Fibroblast of lung (primary cell): ENCODE data around the gene C14orf119. TPM values are rescaled to one million over a fixed set of nuclear protein-coding genes. Genes with fewer than 3 reads are reported as not detected.

Experiments used
- DNase-seq, 2 donors: peaks; one replicate each; pipeline versions ENCODE4 v3.0.0 to v3.0.0-alpha.2; 2010; ENCODE audit warnings: low read depth in 2 of 2
- H2AFZ ChIP-seq: 2 replicates; pipeline ENCODE4 v1.5.1; 2012; ENCODE audit warnings: low read length, control low read depth, inconsistent platforms
- H3K27ac ChIP-seq: 2 replicates; pipeline ENCODE4 v1.5.1; 2011; ENCODE audit warnings: low read length, control low read depth; ENCODE audit not compliant: insufficient read depth
- H3K27me3 ChIP-seq: 2 replicates; pipeline ENCODE4 v1.5.1; 2011; ENCODE audit warnings: mild to moderate bottlenecking, low read length; ENCODE audit not compliant: control insufficient read depth, insufficient read depth
- H3K36me3 ChIP-seq: 2 replicates; pipeline ENCODE4 v1.5.1; 2011; ENCODE audit warnings: low read length; ENCODE audit not compliant: control insufficient read depth, insufficient read depth
- H3K4me1 ChIP-seq: 2 replicates; pipeline ENCODE4 v1.5.1; 2011; ENCODE audit warnings: low read length; ENCODE audit not compliant: control insufficient read depth, insufficient read depth; ENCODE audit errors: extremely low read depth
- H3K4me2 ChIP-seq: 2 replicates; pipeline ENCODE4 v1.5.1; 2011; ENCODE audit warnings: low read length, control low read depth; ENCODE audit not compliant: insufficient read depth; ENCODE audit errors: extremely low read depth
- H3K4me3 ChIP-seq, 4 experiments: fragments of 200-600 bp in 1 of 4; sonication (generic) in 1 of 4; replicated peaks in 1 of 4; 2 replicates each; pipeline ENCODE4 v1.5.1; 2011 to 2016; ENCODE audit warnings: low read length in 4 of 4, low read depth in 3 of 4, mild to moderate bottlenecking in 3 of 4, control low read depth in 2 of 4, inconsistent platforms in 1 of 4, mixed read lengths in 1 of 4; ENCODE audit not compliant: insufficient read depth in 1 of 4; ENCODE audit errors: control extremely low read depth in 1 of 4
- H3K79me2 ChIP-seq: 2 replicates; pipeline ENCODE4 v1.5.1; 2012; ENCODE audit warnings: mild to moderate bottlenecking, low read length, inconsistent platforms; ENCODE audit not compliant: control insufficient read depth, insufficient read depth
- H3K9ac ChIP-seq: 2 replicates; pipeline ENCODE4 v1.5.1; 2011; ENCODE audit warnings: mild to moderate bottlenecking, low read length, control low read depth; ENCODE audit not compliant: insufficient read depth
- H3K9me3 ChIP-seq: 2 replicates; pipeline ENCODE4 v1.5.1; 2012; ENCODE audit warnings: low read depth, low read length; ENCODE audit not compliant: control insufficient read depth, insufficient read depth
- H4K20me1 ChIP-seq: 2 replicates; pipeline ENCODE4 v1.5.1; 2011; ENCODE audit warnings: low read length; ENCODE audit not compliant: control insufficient read depth, insufficient read depth; ENCODE audit errors: extremely low read depth
- EZH2 ChIP-seq: IDR thresholded peaks from 2 replicates; pipeline ENCODE4 v1.5.1; 2012; ENCODE audit warnings: low read length, control low read depth, mild to moderate bottlenecking; ENCODE audit errors: missing control alignments
- polyA plus RNA-seq, 2 donors: library from polyadenylated mRNA; depleted of rRNA in 1 of 2; stranded (reverse) in 1 of 2; unstranded in 1 of 2; fragments of >200 nt; gene quantifications; 2 replicates each; pipeline ENCODE4 v1.2.1, GENCODE V29; 2011 to 2012; ENCODE audit warnings: missing spikeins in 1 of 2
- total RNA-seq: library from RNA; depleted of rRNA; stranded (reverse); fragments of >200 nt; gene quantifications from 2 replicates; pipeline ENCODE4 v1.2.1, GENCODE V29; 2014
- TF ChIP-seq, protein P1 (sequence below), 2 donors: IDR thresholded peaks in 1 of 2; conservative IDR thresholded peaks in 1 of 2; 1 replicate in 1 of 2; 2 replicates in 1 of 2; pipeline ENCODE4 v1.5.1; 2011 to 2012; ENCODE audit warnings: low read length in 2 of 2, control low read depth in 1 of 2, inconsistent platforms in 1 of 2, low read depth in 1 of 2, mild to moderate bottlenecking in 1 of 2

Gene C14orf119
- total and polyA plus RNA-seq, 2 donors (not counting 1 experiment from before 2014, with no cell fraction given) = 55.0 to 115 TPM

DNA sequence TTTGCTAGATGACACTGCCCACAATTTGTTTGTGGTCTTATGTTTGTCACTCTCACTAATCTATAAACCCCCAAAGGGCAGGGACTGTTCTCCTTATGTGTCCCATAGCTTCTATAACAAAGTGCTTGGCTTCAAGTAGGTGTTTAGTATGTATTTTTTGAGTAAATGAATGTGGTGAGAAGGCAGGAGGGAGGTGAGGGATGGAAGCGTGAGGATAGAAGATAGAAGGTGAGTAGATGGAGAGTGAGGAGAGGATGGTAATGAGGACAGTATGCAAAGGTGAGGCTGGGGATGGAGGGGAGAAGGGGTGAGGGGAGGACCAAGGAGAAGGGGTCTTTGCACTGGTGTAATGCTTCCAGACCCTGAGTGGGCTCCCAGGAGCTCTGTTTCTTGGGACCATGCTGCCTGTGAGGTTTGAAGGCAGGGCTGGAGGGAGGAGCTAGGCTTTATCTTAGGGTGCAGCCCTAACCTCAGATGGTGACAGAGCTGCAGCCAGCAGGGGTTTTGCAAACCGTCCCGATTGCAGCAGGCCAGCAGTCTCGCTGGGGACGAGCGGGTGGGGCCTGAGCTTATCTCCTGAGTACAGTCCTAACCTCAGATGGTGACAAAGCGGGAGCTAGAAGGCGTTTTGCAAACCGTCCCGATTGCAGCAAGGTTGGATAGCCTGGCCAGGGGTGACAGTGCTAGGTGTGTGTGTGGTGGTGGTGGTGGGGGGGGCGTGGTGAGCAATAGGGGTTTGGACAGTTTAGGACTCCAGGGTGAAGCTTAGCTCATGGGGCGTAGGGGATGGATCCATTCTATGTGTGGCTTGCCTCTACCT, 17.3 kb downstream of the C14orf119 start:
- no peak overlapping the region for H3K9ac ChIP-seq
- H3K79me2 ChIP-seq = no peaks in the 10 kb centered on the region
- peak in 1 of 2 donors; percentile 21 for DNase-seq
- H3K27me3 ChIP-seq = no peaks in the 10 kb centered on the region
- peaks cover 28% of the 10 kb centered on the region for H3K4me1 ChIP-seq
- H4K20me1 ChIP-seq = no peaks in the 10 kb centered on the region
- no peak overlapping the region for H3K4me2 ChIP-seq
- H3K9me3 ChIP-seq = no peaks in the 10 kb centered on the region
- H3K4me3 ChIP-seq = no peak overlapping the region
- TF ChIP-seq EZH2 = no peak
- TF ChIP-seq, protein P1, sequence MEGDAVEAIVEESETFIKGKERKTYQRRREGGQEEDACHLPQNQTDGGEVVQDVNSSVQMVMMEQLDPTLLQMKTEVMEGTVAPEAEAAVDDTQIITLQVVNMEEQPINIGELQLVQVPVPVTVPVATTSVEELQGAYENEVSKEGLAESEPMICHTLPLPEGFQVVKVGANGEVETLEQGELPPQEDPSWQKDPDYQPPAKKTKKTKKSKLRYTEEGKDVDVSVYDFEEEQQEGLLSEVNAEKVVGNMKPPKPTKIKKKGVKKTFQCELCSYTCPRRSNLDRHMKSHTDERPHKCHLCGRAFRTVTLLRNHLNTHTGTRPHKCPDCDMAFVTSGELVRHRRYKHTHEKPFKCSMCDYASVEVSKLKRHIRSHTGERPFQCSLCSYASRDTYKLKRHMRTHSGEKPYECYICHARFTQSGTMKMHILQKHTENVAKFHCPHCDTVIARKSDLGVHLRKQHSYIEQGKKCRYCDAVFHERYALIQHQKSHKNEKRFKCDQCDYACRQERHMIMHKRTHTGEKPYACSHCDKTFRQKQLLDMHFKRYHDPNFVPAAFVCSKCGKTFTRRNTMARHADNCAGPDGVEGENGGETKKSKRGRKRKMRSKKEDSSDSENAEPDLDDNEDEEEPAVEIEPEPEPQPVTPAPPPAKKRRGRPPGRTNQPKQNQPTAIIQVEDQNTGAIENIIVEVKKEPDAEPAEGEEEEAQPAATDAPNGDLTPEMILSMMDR (conservative IDR thresholded peaks at IDR 0.05 in 1 of 2, IDR thresholded peaks at IDR 0.05 in 1 of 2; ENCODE audit: low read depth in 1 of 2, low read length in 2 of 2) = no peak
- peak overlapping the region; percentile 91 for H3K27ac ChIP-seq
- H2AFZ ChIP-seq = no peak overlapping the region
- H3K36me3 ChIP-seq = no peaks in the 10 kb centered on the region

DNA sequence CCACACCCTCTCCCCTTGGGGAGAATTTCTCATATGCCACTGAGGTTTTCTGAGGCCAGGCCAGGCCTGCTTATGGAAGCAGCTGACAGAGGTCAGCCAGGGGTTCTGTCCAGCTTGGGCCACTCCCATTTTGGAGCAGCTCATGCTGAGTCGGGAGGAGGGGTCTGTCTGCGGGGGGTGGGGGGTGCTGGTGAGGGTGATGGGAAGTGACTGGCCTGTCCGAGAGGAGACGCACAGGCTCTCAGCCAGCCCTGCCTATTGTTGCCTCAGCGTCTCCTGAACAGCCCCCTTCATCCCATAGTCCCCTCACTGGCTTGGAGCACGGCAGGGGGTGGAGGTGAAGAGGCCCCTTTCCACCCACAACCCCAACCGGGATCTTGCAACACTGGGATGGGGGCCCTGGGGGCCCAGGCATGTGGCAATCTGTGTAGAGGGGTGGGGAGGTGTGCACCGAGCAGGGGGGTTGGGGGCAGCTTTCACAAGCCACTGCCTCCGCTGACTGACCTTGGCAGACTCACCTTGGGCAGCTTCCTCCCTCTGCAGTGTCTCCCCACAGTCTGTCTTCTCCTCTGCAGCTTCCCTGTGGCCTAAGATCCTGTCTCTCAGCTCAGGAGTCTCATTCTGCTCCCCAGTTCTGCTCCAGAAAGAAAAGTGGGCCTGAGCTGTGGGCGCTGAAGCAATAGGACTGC, 18.3 kb downstream of the C14orf119 start:
- peaks cover 28% of the 10 kb centered on the region for H3K4me1 ChIP-seq
- H2AFZ ChIP-seq = peak overlapping the region; percentile 31
- H3K27ac ChIP-seq = peak overlapping the region; percentile 91
- no peaks in the 10 kb centered on the region for H3K79me2 ChIP-seq
- peak overlapping the region; percentile 39 for H3K9ac ChIP-seq
- DNase-seq = peak; percentile 29 to 91
- no peak overlapping the region for H3K4me2 ChIP-seq
- H3K9me3 ChIP-seq = no peaks in the 10 kb centered on the region
- TF ChIP-seq, protein P1 (conservative IDR thresholded peaks at IDR 0.05 in 1 of 2, IDR thresholded peaks at IDR 0.05 in 1 of 2; ENCODE audit: low read depth in 1 of 2, low read length in 2 of 2) = no peak
- no peak for TF ChIP-seq EZH2
- H4K20me1 ChIP-seq = no peaks in the 10 kb centered on the region
- H3K4me3 ChIP-seq = no peak overlapping the region
- no peaks in the 10 kb centered on the region for H3K36me3 ChIP-seq
- H3K27me3 ChIP-seq = no peaks in the 10 kb centered on the region

DNA sequence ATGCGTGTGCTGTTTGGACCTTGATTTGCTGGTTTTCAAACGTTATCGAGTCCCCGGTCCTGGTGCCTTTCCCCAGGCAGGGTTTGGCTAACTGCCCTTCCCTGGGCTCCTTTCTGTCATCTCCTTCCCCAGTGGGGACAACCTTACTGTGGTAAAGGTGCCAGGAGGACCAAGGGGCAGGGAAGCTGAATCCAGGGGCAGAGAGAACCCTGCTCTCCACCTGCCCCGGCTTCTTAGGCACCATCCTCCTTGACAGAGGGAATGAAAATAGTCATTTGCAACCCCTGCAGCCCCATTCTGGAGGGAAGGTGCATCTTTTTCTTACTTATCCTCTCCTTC, 18.8 kb downstream of the C14orf119 start:
- Histone ChIP-seq H3K4me1 (peaks cover 28% of the 10 kb centered on the region), H2AFZ (peak overlapping the region; percentile 31), H3K27me3 (no peaks in the 10 kb centered on the region), H4K20me1 (no peaks in the 10 kb centered on the region), H3K9me3 (no peaks in the 10 kb centered on the region), H3K9ac (peak overlapping the region; percentile 39), H3K27ac (peak overlapping the region; percentile 91), H3K36me3 (no peaks in the 10 kb centered on the region), H3K4me3 (no peak overlapping the region), H3K79me2 (no peaks in the 10 kb centered on the region), H3K4me2 (no peak overlapping the region)
- TF ChIP-seq, protein P1 (conservative IDR thresholded peaks at IDR 0.05 in 1 of 2, IDR thresholded peaks at IDR 0.05 in 1 of 2; ENCODE audit: low read depth in 1 of 2, low read length in 2 of 2) = no peak
- TF ChIP-seq EZH2 = no peak
- DNase-seq = no peak
